GM12864 (cell line): Measurements from ENCODE around the gene HEATR9.

Experiments used
- DNase-seq: peaks from one replicate; pipeline ENCODE4 v3.0.0-alpha.2; 2011; ENCODE audit warnings: low read depth
- H3K4me3 ChIP-seq: 2 replicates; pipeline ENCODE4 v1.5.1; 2011; ENCODE audit warnings: mild to moderate bottlenecking, low read depth, low read length, control low read depth
- CTCF ChIP-seq: IDR thresholded peaks from 2 replicates; pipeline ENCODE4 v1.5.1; 2011; ENCODE audit warnings: low read depth, mild to moderate bottlenecking, moderate library complexity, low read length, control low read depth, inconsistent platforms; ENCODE audit errors: missing control alignments

Gene HEATR9

DNA sequence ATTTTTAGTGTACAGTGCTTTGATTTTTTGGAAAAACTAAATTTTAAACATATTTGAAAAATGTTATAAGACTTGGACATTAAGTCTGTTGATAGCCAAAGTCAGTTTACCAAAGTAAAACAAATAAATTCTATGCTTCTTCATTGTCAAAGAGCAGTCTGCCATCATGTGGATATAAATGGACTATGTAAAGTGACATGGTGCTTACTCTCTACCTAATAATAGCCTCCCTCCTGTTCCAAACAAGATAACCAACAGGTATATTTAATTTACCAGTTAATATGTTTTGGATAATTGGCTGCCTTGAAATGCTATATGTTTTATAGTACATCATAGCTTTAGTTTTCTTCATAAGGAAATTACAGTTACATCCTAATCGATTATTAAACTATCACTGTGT is 43.5 kb downstream of the HEATR9 start:
- TF ChIP-seq CTCF, result no peak
- no peak for DNase-seq
- no peak overlapping the region for H3K4me3 ChIP-seq

GRCh38 chr17:35821308-35821707 is 47.4 kb downstream of the HEATR9 start:
- no peak for TF ChIP-seq CTCF
- no peak for DNase-seq
- H3K4me3 ChIP-seq, result no peak overlapping the region

DNA sequence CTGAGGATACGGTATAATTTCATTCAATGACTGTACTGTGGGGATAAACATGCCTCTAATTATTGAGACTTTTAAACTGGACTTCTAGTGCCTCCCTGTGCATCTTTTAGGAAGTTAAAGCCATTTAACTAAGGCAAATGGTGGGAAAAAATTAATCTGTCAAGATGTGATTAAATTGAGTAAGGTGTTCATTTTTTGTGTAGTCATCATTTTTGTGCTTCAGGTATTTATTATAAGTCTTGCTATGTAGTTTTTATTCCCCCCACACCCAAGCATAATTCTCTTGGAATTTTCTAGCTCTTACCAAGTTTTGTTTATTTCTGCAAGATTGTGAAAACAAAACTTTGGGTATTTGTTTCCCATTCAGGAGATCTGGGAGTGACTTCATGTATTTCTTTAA is 49.2 kb downstream of the HEATR9 start:
- no peak for TF ChIP-seq CTCF
- no peak overlapping the region for H3K4me3 ChIP-seq
- DNase-seq, result no peak

GRCh38 chr17:35817196-35817595 is 51.5 kb downstream of the HEATR9 start:
- DNase-seq, result no peak
- TF ChIP-seq CTCF, result no peak
- H3K4me3 ChIP-seq, result no peak overlapping the region

- TF ChIP-seq CTCF, result no peak
- no peak overlapping the region for H3K4me3 ChIP-seq
These were observed 52.0 kb downstream of the HEATR9 start for GRCh38 chr17:35816723-35817122.

DNA sequence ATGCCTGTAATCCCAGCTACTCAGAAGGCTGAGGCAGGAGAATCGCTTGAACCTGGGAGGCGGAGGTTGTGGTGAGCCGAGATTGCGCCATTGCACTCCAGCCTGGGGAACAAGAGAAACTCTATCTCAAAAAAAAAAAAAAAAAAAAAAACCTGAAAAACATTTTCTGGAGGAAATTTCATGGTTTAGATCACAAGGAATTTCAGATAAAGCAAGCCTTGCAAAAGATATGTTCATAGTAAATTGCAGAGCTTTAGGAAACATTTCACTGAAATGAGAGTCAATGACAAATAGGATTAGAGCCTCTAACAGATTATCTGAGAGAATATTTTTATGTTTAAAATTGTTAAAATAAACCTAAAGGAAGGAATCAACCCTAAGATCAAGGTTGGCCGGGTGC is 56.2 kb downstream of the HEATR9 start:
- no peak for DNase-seq
- no peak overlapping the region for H3K4me3 ChIP-seq
- TF ChIP-seq CTCF, result no peak

More at GRCh38 chr17:35816723-35817122, 52.0 kb downstream of the HEATR9 start:
- no peak for DNase-seq

DNA sequence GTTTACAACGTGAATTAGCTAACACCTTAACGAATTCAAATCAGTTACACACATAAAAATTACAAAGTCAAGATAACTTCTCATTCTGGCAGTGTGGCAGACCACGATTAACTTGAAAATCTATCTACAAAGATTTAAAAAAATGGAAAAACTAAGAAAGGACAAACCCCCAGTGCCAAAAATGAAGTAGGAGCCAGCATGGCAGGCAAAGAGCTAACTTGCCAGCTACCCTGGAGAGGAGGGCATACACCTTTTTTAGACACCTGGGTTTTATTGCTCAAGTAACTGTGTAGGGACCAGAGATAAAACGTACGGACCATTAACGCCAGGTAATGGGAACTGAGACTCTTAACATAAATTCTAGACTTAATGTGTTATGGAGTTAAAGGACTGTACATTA is 56.9 kb downstream of the HEATR9 start:
- no peak overlapping the region for H3K4me3 ChIP-seq
- DNase-seq, result no peak
- no peak for TF ChIP-seq CTCF
